GM23338 (cell line): Measurements from ENCODE around the gene SLC26A5. TPM values are rescaled to one million over a fixed set of nuclear protein-coding genes. Genes with fewer than 3 reads are reported as not detected.

Experiments
- ATAC-seq: fragments of 200-7000 bp; cut with Tn5 transposase; 3 replicates; pipeline ENCODE4 v1.9.1; 2020
- DNase-seq: peaks from one replicate; pipeline ENCODE4 v3.0.0-alpha.2; 2015; ENCODE audit warnings: low spot score
- H2AFZ ChIP-seq: fragments of 200-600 bp; sonication (generic); 2 replicates; pipeline ENCODE4 v1.8.0; 2016; ENCODE audit warnings: antibody characterized with exemption, mild to moderate bottlenecking, moderate library complexity
- H3F3A ChIP-seq: fragments of 200-600 bp; sonication (generic); replicated peaks from 2 replicates; pipeline ENCODE4 v1.8.0; 2017; ENCODE audit warnings: antibody characterized with exemption, mixed run types, low read depth
- H3K27ac ChIP-seq: fragments of 200-600 bp; sonication (generic); 2 replicates; pipeline ENCODE4 v1.6.1; 2016; ENCODE audit warnings: low read depth
- H3K27me3 ChIP-seq: fragments of 200-600 bp; sonication (generic); 2 replicates; pipeline ENCODE4 v1.8.0; 2016; ENCODE audit warnings: mild to moderate bottlenecking, mixed run types, moderate library complexity; ENCODE audit not compliant: insufficient read depth
- H3K36me3 ChIP-seq: fragments of 200-600 bp; sonication (generic); 2 replicates; pipeline ENCODE4 v1.8.0; 2016; ENCODE audit warnings: mild to moderate bottlenecking; ENCODE audit not compliant: insufficient read depth
- H3K4me1 ChIP-seq: fragments of 200-600 bp; sonication (generic); 2 replicates; pipeline ENCODE4 v1.8.0; 2016; ENCODE audit warnings: mild to moderate bottlenecking, moderate library complexity; ENCODE audit not compliant: insufficient read depth
- H3K4me2 ChIP-seq: fragments of 200-600 bp; sonication (generic); 2 replicates; pipeline ENCODE4 v1.7.1; 2017; ENCODE audit warnings: mixed run types
- H3K4me3 ChIP-seq: fragments of 200-600 bp; sonication (generic); 2 replicates; pipeline ENCODE4 v1.6.1; 2016; ENCODE audit warnings: mixed run types
- H3K79me2 ChIP-seq: fragments of 200-600 bp; sonication (generic); replicated peaks from 2 replicates; pipeline ENCODE4 v1.8.0; 2017; ENCODE audit warnings: mild to moderate bottlenecking; ENCODE audit not compliant: insufficient read depth
- H3K9me2 ChIP-seq: fragments of 200-600 bp; sonication (generic); 2 replicates; pipeline ENCODE4 v1.8.0; 2017; ENCODE audit not compliant: insufficient read depth
- H4K20me1 ChIP-seq: fragments of 200-600 bp; sonication (generic); replicated peaks from 2 replicates; pipeline ENCODE4 v1.8.0; 2017; ENCODE audit warnings: mild to moderate bottlenecking; ENCODE audit not compliant: insufficient read depth
- H3K27ac Mint-ChIP-seq: 2 replicates; pipeline ENCODE4 v1.8.0; 2020; ENCODE audit warnings: inconsistent platforms, mild to moderate bottlenecking, moderate library complexity, mixed read lengths
- H3K27me3 Mint-ChIP-seq: 3 replicates; pipeline ENCODE4 v1.8.0; 2022; ENCODE audit warnings: low read depth, mild to moderate bottlenecking, moderate library complexity, mixed read lengths, inconsistent platforms; ENCODE audit not compliant: insufficient read depth, poor library complexity
- H3K36me3 Mint-ChIP-seq: 3 replicates; pipeline ENCODE4 v1.8.0; 2021; ENCODE audit warnings: low read depth, mild to moderate bottlenecking, inconsistent platforms, moderate library complexity, mixed read lengths
- H3K4me1 Mint-ChIP-seq: 3 replicates; pipeline ENCODE4 v1.8.0; 2020; ENCODE audit warnings: mild to moderate bottlenecking, inconsistent platforms, mixed read lengths
- H3K4me3 Mint-ChIP-seq: 3 replicates; pipeline ENCODE4 v1.8.0; 2021; ENCODE audit warnings: moderate library complexity, mild to moderate bottlenecking, inconsistent platforms, mixed read lengths
- H3K9me3 Mint-ChIP-seq: 3 replicates; pipeline ENCODE4 v1.8.0; 2020; ENCODE audit warnings: moderate library complexity, mild to moderate bottlenecking, inconsistent platforms, mixed read lengths
- CREB1 ChIP-seq: fragments of 250-450 bp; sonication (Bioruptor Pico); IDR thresholded peaks from 2 replicates; pipeline ENCODE4 v1.5.0; 2020; ENCODE audit warnings: low read depth, mild to moderate bottlenecking, moderate library complexity
- CTCF ChIP-seq, 2 experiments: fragments of 200-600 bp in 1 of 2; sonication (generic) in 1 of 2; conservative IDR thresholded peaks; 2 replicates each; pipeline versions ENCODE4 v1.5.1 to v1.6.1; 2016 to 2017; ENCODE audit warnings: antibody characterized with exemption in 2 of 2, low read depth in 2 of 2, mild to moderate bottlenecking in 2 of 2, moderate library complexity in 1 of 2
- ETS1 ChIP-seq: IDR thresholded peaks from 2 replicates; pipeline ENCODE4 v1.6.1; 2016; ENCODE audit warnings: antibody characterized with exemption
- EZH2 ChIP-seq: fragments of 200-600 bp; sonication (generic); IDR thresholded peaks from one replicate; pipeline ENCODE4 v1.8.0; 2017; ENCODE audit warnings: antibody characterized with exemption, mild to moderate bottlenecking, low read depth; ENCODE audit not compliant: unreplicated experiment
- EZH2phosphoT487 ChIP-seq: fragments of 200-600 bp; sonication (generic); IDR thresholded peaks from one replicate; pipeline ENCODE4 v1.8.1; 2018; ENCODE audit warnings: antibody characterized with exemption; ENCODE audit not compliant: unreplicated experiment
- JUNB ChIP-seq: IDR thresholded peaks from one replicate; pipeline ENCODE4 v1.6.1; 2016; ENCODE audit warnings: antibody characterized with exemption; ENCODE audit not compliant: unreplicated experiment
- NANOG ChIP-seq: IDR thresholded peaks from 2 replicates; pipeline ENCODE4 v1.6.1; 2016; ENCODE audit warnings: antibody characterized with exemption, borderline replicate concordance
- POLR2AphosphoS5 ChIP-seq: IDR thresholded peaks from 2 replicates; pipeline ENCODE4 v1.6.1; 2016; ENCODE audit warnings: antibody characterized with exemption, low read depth
- REST ChIP-seq: IDR thresholded peaks from one replicate; pipeline ENCODE4 v1.6.1; 2018; ENCODE audit warnings: antibody characterized with exemption; ENCODE audit not compliant: unreplicated experiment
- STAT1 ChIP-seq: IDR thresholded peaks from one replicate; pipeline ENCODE4 v1.6.1; 2016; ENCODE audit warnings: antibody characterized with exemption; ENCODE audit not compliant: unreplicated experiment
- ZNF114 ChIP-seq: fragments of 250-450 bp; sonication (Bioruptor Pico); IDR thresholded peaks from 2 replicates; pipeline ENCODE4 v1.5.0; 2020; ENCODE audit warnings: mild to moderate bottlenecking, moderate library complexity
- ZNF331 ChIP-seq: fragments of 250-450 bp; sonication (Bioruptor Pico); IDR thresholded peaks from 2 replicates; pipeline ENCODE4 v1.5.0; 2020; ENCODE audit warnings: low read depth, mild to moderate bottlenecking, moderate library complexity
- ZNF462 ChIP-seq: fragments of 250-450 bp; sonication (Bioruptor Pico); IDR thresholded peaks from 2 replicates; pipeline ENCODE4 v1.5.0; 2020; ENCODE audit warnings: mild to moderate bottlenecking, moderate library complexity
- polyA plus RNA-seq: library from polyadenylated mRNA; unstranded; fragments of >200 nt; fragmentation: Nextera tagmentation; extraction: Ambion mirVana; gene quantifications from 2 replicates; pipeline ENCODE4 v1.2.1, GENCODE V29; 2016
- total RNA-seq: library from RNA; depleted of rRNA; stranded (reverse); fragments of >200 nt; shearing (Covaris generic); gene quantifications from 2 replicates; pipeline ENCODE4 v1.2.3, GENCODE V29; 2014

SLC26A5 gene
- total and polyA plus RNA-seq, 2 experiments from 2014 or later: 0.49 to 1.0 TPM

GRCh38 chr7:103343332-103343731 is 102.7 kb downstream of the SLC26A5 start (continued):
- TF ChIP-seq NANOG (no peak), JUNB (no peak), ZNF114 (CRISPR knock-in tag) (no peak), EZH2phosphoT487 (no peak), CTCF (conservative IDR thresholded peaks at IDR 0.05; ENCODE audit: low read depth in 2 of 2) (no peak)

- no peaks in the 10 kb centered on the region for H3K9me3 Mint-ChIP-seq
- TF ChIP-seq ZNF462 (CRISPR knock-in tag) (no peak), JUNB (no peak), CREB1 (CRISPR knock-in tag) (no peak), POLR2AphosphoS5 (no peak), STAT1 (no peak), ETS1 (no peak), ZNF331 (CRISPR knock-in tag) (no peak), EZH2 (no peak), ZNF114 (CRISPR knock-in tag) (no peak), REST (no peak), EZH2phosphoT487 (no peak), NANOG (no peak)
Observed at GRCh38 chr7:103341466-103341865, 104.5 kb downstream of the SLC26A5 start.

More at GRCh38 chr7:103341466-103341865, 104.5 kb downstream of the SLC26A5 start:
- no peak overlapping the region for H3K4me3 ChIP-seq
- H3K4me1 ChIP-seq: peaks cover 8% of the 10 kb centered on the region; the same call in 1 of the 2 replicates
- H3K79me2 ChIP-seq: peaks cover 81% of the 10 kb centered on the region
- no peak overlapping the region for H3K27ac ChIP-seq
- Mint-ChIP-seq H3K36me3 (peaks cover 52% of the 10 kb centered on the region), H3K27ac (no peak overlapping the region), H3K4me3 (no peak overlapping the region), H3K27me3 (peaks cover 7% of the 10 kb centered on the region), H3K4me1 (peaks cover 4% of the 10 kb centered on the region; the same call in 1 of the 3 replicates)
- no peaks in the 10 kb centered on the region for H3K9me2 ChIP-seq
- no peak overlapping the region for H3K4me2 ChIP-seq
- no peak for DNase-seq
- no peak overlapping the region for H2AFZ ChIP-seq
- H3K36me3 ChIP-seq: peaks cover 48% of the 10 kb centered on the region
- no peak for ATAC-seq
- H4K20me1 ChIP-seq: peaks cover 14% of the 10 kb centered on the region
- no peaks in the 10 kb centered on the region for H3F3A ChIP-seq
- no peaks in the 10 kb centered on the region for H3K27me3 ChIP-seq
